COR-L47 (cell line): Measurements from ENCODE around the gene CACNA1B.

Experiments used
- DNase-seq: peaks from one replicate; lab custom pipeline; 2025; lab: John Stamatoyannopoulos, UW

CACNA1B gene

GRCh38 chr9:137920753-137921152 is 43.2 kb downstream of the CACNA1B start:
- no peak for DNase-seq

DNA sequence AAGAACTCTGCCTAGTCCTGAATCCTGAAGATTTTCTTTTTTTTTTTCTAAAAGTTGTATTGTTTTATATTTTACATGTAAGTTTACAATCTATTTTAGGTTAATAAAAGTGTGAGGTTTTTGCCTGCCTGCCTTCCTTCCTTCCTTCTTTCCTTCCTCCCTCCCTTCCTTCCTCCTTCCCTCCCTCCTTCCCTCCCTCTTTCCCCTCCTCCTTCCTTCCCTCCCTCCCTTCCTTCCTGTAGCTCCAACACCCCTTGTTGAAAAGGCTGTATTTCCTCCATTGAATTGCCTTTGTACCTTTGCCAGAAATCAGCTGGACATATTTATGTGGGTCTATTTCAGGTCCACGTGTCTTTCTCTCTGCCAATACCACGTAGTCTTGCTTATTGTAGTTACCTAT is 46.6 kb downstream of the CACNA1B start:
- peak; percentile 25 for DNase-seq

- no peak for DNase-seq
Measured at GRCh38 chr9:137924761-137925369, 47.3 kb downstream of the CACNA1B start.

- DNase-seq = no peak
Measured at GRCh38 chr9:137943655-137944054, 66.1 kb downstream of the CACNA1B start.

DNA sequence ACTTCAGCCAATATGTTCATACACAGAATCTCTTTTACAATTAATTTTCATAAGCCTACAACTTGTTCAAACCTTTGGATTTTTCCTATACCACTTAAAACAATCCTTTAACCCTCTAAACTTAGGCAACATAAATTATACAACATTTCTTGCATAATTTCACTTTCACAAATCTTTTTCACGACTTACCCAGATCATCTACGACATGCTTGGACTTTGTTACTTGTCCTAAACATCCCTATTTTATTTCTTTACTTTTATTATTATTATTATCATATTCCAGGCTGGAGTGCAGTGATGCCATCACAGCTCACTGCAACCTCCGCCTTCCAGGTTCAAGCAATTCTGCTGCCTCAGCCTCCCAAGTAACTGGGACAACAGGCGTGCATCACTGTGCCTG is 68.0 kb downstream of the CACNA1B start:
- DNase-seq = no peak

DNA sequence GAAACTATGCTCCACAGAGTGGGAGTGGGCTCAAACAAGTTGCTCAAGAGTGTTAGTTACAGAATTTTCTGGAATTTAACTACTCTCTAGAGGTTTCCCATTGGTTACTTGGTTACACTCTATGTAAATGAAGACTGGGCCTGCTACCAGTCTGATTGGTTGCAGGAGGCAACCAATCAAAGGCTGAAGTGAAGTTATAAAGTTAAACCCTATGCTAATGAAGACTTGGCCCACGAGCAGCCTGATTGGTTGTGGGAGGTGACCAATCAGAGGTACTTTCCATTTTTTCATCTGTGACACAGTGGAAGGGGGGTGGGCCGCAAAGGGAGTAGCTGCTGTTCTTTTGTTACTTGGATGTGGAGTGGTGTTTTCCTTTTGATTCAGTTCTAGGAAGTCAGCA is 69.4 kb downstream of the CACNA1B start:
- no peak for DNase-seq

GRCh38 chr9:137948642-137949041 is 71.1 kb downstream of the CACNA1B start:
- no peak for DNase-seq

- DNase-seq = no peak
Measured at GRCh38 chr9:137949260-137949659, 71.7 kb downstream of the CACNA1B start.

GRCh38 chr9:137951107-137951506 is 73.5 kb downstream of the CACNA1B start:
- no peak for DNase-seq

- DNase-seq = no peak
Measured at GRCh38 chr9:137951597-137952490, 74.3 kb downstream of the CACNA1B start.

GRCh38 chr9:137952976-137953666 is 75.5 kb downstream of the CACNA1B start:
- DNase-seq = no peak

GRCh38 chr9:137953683-137954438 is 76.3 kb downstream of the CACNA1B start:
- DNase-seq = no peak

DNA sequence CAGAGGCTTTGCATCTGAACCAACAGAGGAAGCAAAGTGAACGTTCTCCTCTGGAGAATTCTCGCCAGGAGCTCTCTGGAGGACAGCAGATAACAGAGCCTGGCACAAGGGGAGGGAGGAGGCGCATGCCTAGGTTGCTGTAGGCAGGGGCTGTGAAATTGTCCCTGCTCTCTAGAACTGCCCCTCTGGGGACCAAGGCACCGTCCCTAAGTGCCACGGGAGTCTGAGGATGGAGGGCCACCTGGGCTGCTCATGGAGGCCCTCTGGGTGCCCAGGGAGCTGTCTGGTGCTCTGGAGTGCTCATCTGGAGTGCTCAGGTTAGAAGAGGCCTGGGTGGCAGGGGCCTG is 77.6 kb downstream of the CACNA1B start:
- no peak for DNase-seq

DNA sequence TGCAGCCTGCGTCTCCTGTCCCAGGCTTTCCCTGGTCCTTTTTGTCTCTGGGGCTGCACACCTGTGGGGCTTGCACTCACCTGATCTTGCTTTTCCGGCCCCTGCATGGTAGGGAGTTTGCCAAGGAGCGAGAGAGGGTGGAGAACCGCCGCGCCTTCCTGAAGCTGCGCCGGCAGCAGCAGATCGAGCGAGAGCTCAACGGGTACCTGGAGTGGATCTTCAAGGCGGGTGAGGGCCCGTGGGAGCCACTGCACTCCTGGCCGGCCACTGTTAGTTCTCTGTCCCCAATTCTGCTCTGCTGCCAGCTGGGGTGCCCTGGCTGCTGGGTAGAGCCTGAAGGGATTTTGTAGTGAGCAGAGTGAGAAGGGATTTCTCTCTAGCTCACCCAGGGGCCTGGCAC is 78.0 kb downstream of the CACNA1B start:
- DNase-seq = no peak

DNA sequence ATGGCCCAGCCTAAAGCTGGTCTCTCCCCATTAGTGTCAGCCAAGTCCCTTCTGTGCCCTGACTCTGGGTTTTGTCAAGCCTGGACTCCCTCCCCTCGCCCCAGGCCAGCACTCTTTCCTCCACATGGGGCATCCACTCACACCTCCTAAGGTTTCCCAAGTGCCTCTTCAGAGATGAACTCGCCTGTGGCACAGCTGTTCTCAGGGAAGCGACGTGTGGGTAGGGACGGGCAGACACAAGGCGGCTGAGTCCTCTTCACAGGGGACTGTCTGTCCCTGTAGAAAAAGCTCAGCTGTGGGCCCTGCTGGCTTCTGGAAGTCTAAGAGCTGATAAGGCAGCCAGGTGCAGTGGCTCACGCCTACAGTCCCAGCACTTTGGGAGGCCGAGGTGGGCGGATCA is 78.5 kb downstream of the CACNA1B start:
- no peak for DNase-seq

DNA sequence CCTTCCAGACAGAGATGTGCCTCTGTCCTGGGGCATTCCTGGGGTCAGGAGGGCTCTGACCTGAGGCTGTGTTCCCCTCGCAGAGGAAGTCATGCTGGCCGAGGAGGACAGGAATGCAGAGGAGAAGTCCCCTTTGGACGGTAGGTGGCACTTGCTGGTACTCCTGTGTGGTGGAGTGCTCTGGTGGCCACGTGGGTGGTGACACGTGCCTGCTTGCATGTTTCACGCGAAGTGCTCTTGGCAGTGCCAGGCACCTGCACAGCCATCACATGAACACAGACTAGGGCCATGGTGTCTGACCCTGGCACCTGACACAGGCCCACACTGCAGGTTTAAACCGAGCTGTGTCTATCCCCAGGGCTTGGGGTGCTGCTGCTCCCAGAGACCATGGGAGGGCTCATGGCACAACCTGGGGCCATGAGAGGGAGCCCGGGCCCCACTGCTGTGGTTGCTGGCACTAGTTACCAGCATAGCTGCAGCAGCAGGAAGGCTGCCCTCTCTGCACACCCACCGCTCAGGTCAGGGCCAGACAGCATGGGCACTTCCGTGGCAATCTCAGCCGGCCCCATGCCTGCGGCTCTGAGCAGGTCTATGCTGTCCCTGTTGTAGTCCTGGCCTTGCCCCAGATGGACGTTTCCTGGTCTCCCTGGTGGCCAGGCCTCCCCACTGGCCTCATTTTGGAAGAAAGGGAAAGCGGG is 79.3 kb downstream of the CACNA1B start:
- no peak for DNase-seq

DNA sequence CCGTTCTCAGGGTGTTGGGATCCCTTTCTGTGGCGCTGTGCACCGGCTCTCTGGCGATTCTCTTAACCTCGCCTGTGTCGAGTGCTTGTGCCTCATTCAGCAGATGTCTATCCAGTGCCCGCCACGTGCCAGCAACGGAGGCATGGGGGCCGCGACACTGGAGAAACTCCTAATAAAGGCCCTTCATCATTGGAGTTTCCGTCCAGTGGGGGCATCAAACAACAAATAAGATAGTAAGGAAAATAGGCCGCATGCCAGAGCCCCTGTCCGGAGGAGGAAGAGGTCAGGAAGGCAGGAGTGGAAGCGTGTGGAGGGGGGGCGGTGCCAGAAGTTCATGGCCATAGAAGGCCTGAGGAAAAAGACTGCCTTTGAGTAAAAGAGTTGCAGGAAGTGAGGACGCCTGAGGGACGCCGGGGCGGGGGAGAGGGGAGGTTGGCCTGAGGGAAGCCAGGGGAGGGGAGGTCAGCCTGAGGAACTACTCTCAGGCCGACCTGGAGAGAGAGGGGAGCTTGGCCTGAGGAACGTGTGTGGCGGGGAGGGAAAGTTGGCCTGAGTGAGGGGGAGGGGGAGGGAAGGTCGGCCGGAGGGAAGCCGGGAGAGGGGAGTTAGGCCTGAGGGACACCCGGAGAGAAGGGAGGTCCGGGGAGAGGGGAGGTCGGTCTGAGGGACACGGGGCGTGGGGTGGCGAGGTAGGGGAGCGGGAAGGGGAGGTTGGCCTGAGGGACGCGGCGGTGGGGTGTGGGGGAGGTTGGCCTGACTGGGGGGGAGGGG is 82.2 kb downstream of the CACNA1B start:
- DNase-seq = no peak

DNA sequence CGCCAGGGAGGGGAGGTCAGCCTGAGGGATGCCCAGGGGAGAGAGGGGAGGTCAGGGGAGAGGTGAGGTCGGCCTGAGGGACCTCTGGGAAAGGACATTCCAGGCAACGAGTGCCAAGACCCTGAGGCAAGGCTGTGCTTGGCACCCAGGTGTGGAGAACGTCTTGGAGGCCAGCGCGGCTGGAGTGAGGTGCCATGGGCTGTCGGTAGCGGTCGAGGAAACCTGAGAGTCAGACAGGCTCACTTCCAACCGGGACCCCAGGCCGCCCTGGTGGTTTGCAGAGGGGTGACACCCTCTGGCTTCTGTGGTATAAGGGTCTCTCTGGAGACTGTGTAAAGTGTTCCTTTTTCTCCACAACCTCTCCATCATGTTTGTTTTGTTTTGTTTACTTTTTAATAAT is 82.9 kb downstream of the CACNA1B start:
- no peak for DNase-seq

GRCh38 chr9:137963525-137963924 is 85.9 kb downstream of the CACNA1B start:
- DNase-seq = no peak

- no peak for DNase-seq
Measured at GRCh38 chr9:137965177-137965795, 87.7 kb downstream of the CACNA1B start.
